ENCODE data around the gene SLC6A15.

SLC6A15 gene

GRCh38 chr12:84912198-84913128, at the start of gene SLC6A15:
Gene SLC6A15 (minus strand): TSS chr12:84912799. CDS start chr12:84892120, 20,679 bp downstream.
- TF ChIP-seq POLR2A (IDR thresholded peaks at IDR 0.05; ENCODE audit: extremely low read depth, insufficient read length) (no peak), MAX (IDR thresholded peaks at IDR 0.05; ENCODE audit: low read depth, low read length) (no peak), MYC (IDR thresholded peaks at IDR 0.05; ENCODE audit: low read depth, low read length) (no peak), CTCF (IDR thresholded peaks at IDR 0.05; ENCODE audit: low read depth, low read length) (no peak)
- H3K4me3 ChIP-seq (ENCODE audit: low read depth, low read length): no peak within 1 kb of the TSS
- no peak for DNase-seq (ENCODE audit: low read depth)

GRCh38 chr12:84960918-84961317, 48.3 kb upstream of the SLC6A15 start:
- no peak for DNase-seq (ENCODE audit: low read depth)
- no peak overlapping the region for H3K4me3 ChIP-seq (ENCODE audit: low read depth, low read length)
- TF ChIP-seq MYC (IDR thresholded peaks at IDR 0.05; ENCODE audit: low read depth, low read length) (no peak), CTCF (IDR thresholded peaks at IDR 0.05; ENCODE audit: low read depth, low read length) (no peak), MAX (IDR thresholded peaks at IDR 0.05; ENCODE audit: low read depth, low read length) (no peak), POLR2A (IDR thresholded peaks at IDR 0.05; ENCODE audit: extremely low read depth, insufficient read length) (no peak)

GRCh38 chr12:84955298-84955697, 42.7 kb upstream of the SLC6A15 start:
- DNase-seq (ENCODE audit: low read depth): no peak
- H3K4me3 ChIP-seq (ENCODE audit: low read depth, low read length): no peak overlapping the region
- TF ChIP-seq MYC (IDR thresholded peaks at IDR 0.05; ENCODE audit: low read depth, low read length) (no peak), MAX (IDR thresholded peaks at IDR 0.05; ENCODE audit: low read depth, low read length) (no peak), CTCF (IDR thresholded peaks at IDR 0.05; ENCODE audit: low read depth, low read length) (no peak), POLR2A (IDR thresholded peaks at IDR 0.05; ENCODE audit: extremely low read depth, insufficient read length) (no peak)

- H3K4me3 ChIP-seq (ENCODE audit: low read depth, low read length): no peak overlapping the region
- TF ChIP-seq MYC (IDR thresholded peaks at IDR 0.05; ENCODE audit: low read depth, low read length) (no peak), POLR2A (IDR thresholded peaks at IDR 0.05; ENCODE audit: extremely low read depth, insufficient read length) (no peak), CTCF (IDR thresholded peaks at IDR 0.05; ENCODE audit: low read depth, low read length) (no peak), MAX (IDR thresholded peaks at IDR 0.05; ENCODE audit: low read depth, low read length) (no peak)
- no peak for DNase-seq (ENCODE audit: low read depth)
Observed at GRCh38 chr12:84954415-84954814, 41.8 kb upstream of the SLC6A15 start.

- H3K4me3 ChIP-seq (ENCODE audit: low read depth, low read length): no peak overlapping the region
- DNase-seq (ENCODE audit: low read depth): no peak
- TF ChIP-seq MAX (IDR thresholded peaks at IDR 0.05; ENCODE audit: low read depth, low read length) (no peak), POLR2A (IDR thresholded peaks at IDR 0.05; ENCODE audit: extremely low read depth, insufficient read length) (no peak), MYC (IDR thresholded peaks at IDR 0.05; ENCODE audit: low read depth, low read length) (no peak), CTCF (IDR thresholded peaks at IDR 0.05; ENCODE audit: low read depth, low read length) (no peak)
Observed at GRCh38 chr12:84950971-84951546, 38.5 kb upstream of the SLC6A15 start.
